H1 (cell line): ENCODE measurements around the gene WDR26. TPM values are rescaled to one million over a fixed set of nuclear protein-coding genes. Genes with fewer than 3 reads are reported as not detected.

Experiments used
- CTCF ChIA-PET: fragments of 300-600 bp; sonication (Branson Sonifier 250); formaldehyde crosslinking; loops from one replicate; lab custom pipeline; 2021; ENCODE audit not compliant: partially characterized antibody; lab: Charles Lee
- POLR2A ChIA-PET: fragments of 300-600 bp; sonication (Branson Sonifier 250); formaldehyde crosslinking; loops from one replicate; lab custom pipeline; 2021; ENCODE audit warnings: inconsistent platforms; ENCODE audit not compliant: partially characterized antibody; lab: Charles Lee
- DNase-seq, 2 experiments: peaks; one replicate each; pipeline versions ENCODE4 v3.0.0 to v3.0.0-alpha.2; 2010 to 2022; ENCODE audit warnings: low spot score in 2 of 2, low read depth in 1 of 2, mixed read lengths in 1 of 2
- FAIRE-seq: peaks from 2 replicates; lab custom pipeline; 2011; peaks lifted over from hg19 to GRCh38; lab: Jason Lieb, UNC
- H2AFZ ChIP-seq: 2 replicates; pipeline ENCODE4 v1.8.1; 2012; ENCODE audit warnings: low read length, inconsistent platforms
- H2AK5ac ChIP-seq: 2 replicates; pipeline ENCODE4 v1.6.1; 2013; ENCODE audit warnings: low read depth, low read length
- H2BK120ac ChIP-seq: replicated peaks from 2 replicates; pipeline ENCODE3; 2013; ENCODE audit warnings: low read depth, low read length, inconsistent platforms
- H2BK12ac ChIP-seq: 2 replicates; pipeline ENCODE4 v1.6.1; 2013; ENCODE audit warnings: low read depth, low read length
- H2BK15ac ChIP-seq: 2 replicates; pipeline ENCODE4 v1.6.1; 2013; ENCODE audit warnings: low read length
- H2BK20ac ChIP-seq: 2 replicates; pipeline ENCODE4 v1.6.1; 2013; ENCODE audit warnings: low read length
- H2BK5ac ChIP-seq: 2 replicates; pipeline ENCODE4 v1.6.1; 2013; ENCODE audit warnings: low read depth, low read length
- H3K14ac ChIP-seq: 2 replicates; pipeline ENCODE4 v1.6.1; 2013; ENCODE audit warnings: inconsistent platforms; ENCODE audit not compliant: insufficient read length
- H3K18ac ChIP-seq: 2 replicates; pipeline ENCODE4 v1.6.1; 2013; ENCODE audit warnings: low read length; ENCODE audit errors: extremely low read depth
- H3K23ac ChIP-seq: 2 replicates; pipeline ENCODE4 v1.6.1; 2013; ENCODE audit warnings: inconsistent platforms; ENCODE audit not compliant: insufficient read length
- H3K23me2 ChIP-seq: 2 replicates; pipeline ENCODE4 v1.6.1; 2013; ENCODE audit warnings: low read depth, low read length
- H3K27ac ChIP-seq: 2 replicates; pipeline ENCODE4 v1.6.1; 2011; ENCODE audit warnings: low read depth, low read length, inconsistent platforms
- H3K27me3 ChIP-seq, 4 experiments: replicated peaks in 1 of 4; 1 replicate in 1 of 4; 2 replicates in 3 of 4; pipeline versions ENCODE4 v1.6.1 to v1.8.1; 2011 to 2013; ENCODE audit warnings: low read length in 3 of 4, mild to moderate bottlenecking in 3 of 4, inconsistent platforms in 2 of 4, mixed read lengths in 2 of 4, moderate library complexity in 1 of 4; ENCODE audit not compliant: control insufficient read depth in 3 of 4, insufficient read depth in 3 of 4; ENCODE audit errors: extremely low read depth in 1 of 4
- H3K36me3 ChIP-seq, 4 experiments: 2 replicates each; pipeline versions ENCODE4 v1.6.1 to v1.8.1; 2011 to 2013; ENCODE audit warnings: mild to moderate bottlenecking in 4 of 4, low read length in 3 of 4, moderate library complexity in 2 of 4, control low read depth in 1 of 4, inconsistent platforms in 1 of 4; ENCODE audit not compliant: insufficient read depth in 4 of 4, control insufficient read depth in 2 of 4
- H3K4ac ChIP-seq: replicated peaks from 2 replicates; pipeline ENCODE3; 2013; ENCODE audit warnings: low read length, low read depth, mixed read lengths, inconsistent platforms; ENCODE audit not compliant: insufficient read length
- H3K4me1 ChIP-seq, 4 experiments: replicated peaks in 1 of 4; 1 replicate in 1 of 4; 2 replicates in 3 of 4; pipeline versions ENCODE4 v1.6.1 to v1.8.1; 2011 to 2013; ENCODE audit warnings: low read length in 3 of 4, inconsistent platforms in 2 of 4, mixed read lengths in 1 of 4; ENCODE audit not compliant: insufficient read depth in 4 of 4, control insufficient read depth in 3 of 4
- H3K4me2 ChIP-seq, 2 experiments: 2 replicates each; pipeline versions ENCODE4 v1.6.1 to v1.8.1; 2011 to 2013; ENCODE audit warnings: low read depth in 2 of 2, low read length in 2 of 2, control low read depth in 1 of 2, inconsistent platforms in 1 of 2, mild to moderate bottlenecking in 1 of 2; ENCODE audit not compliant: insufficient read depth in 1 of 2
- H3K4me3 ChIP-seq, 4 experiments: fragments of 200-600, 300-600 bp in 1 of 4; sonication (generic), shearing (Covaris generic), sonication (Bioruptor Twin) in 1 of 4; 2 replicates each; pipeline versions ENCODE4 v1.5.1 to v1.8.1; 2011 to 2016; ENCODE audit warnings: low read length in 4 of 4, low read depth in 3 of 4, control low read depth in 2 of 4, inconsistent platforms in 2 of 4, mild to moderate bottlenecking in 2 of 4, mixed read lengths in 1 of 4, moderate library complexity in 1 of 4; ENCODE audit not compliant: insufficient read depth in 2 of 4; ENCODE audit errors: extremely low read depth in 1 of 4
- H3K56ac ChIP-seq: replicated peaks from 2 replicates; pipeline ENCODE3; 2013; ENCODE audit warnings: low read depth, mild to moderate bottlenecking, mixed read lengths, low read length, inconsistent platforms; ENCODE audit not compliant: insufficient read length
- H3K79me1 ChIP-seq: 2 replicates; pipeline ENCODE4 v1.6.1; 2013; ENCODE audit warnings: low read depth, low read length, control low read depth
- H3K79me2 ChIP-seq, 2 experiments: 2 replicates each; pipeline versions ENCODE4 v1.6.1 to v1.8.1; 2012 to 2013; ENCODE audit warnings: low read length in 2 of 2, mild to moderate bottlenecking in 2 of 2, inconsistent platforms in 1 of 2; ENCODE audit not compliant: insufficient read depth in 2 of 2, control insufficient read depth in 1 of 2
- H3K9ac ChIP-seq, 4 experiments: replicated peaks in 1 of 4; 1 replicate in 1 of 4; 2 replicates in 3 of 4; pipeline versions ENCODE4 v1.6.1 to v1.8.1; 2011 to 2013; ENCODE audit warnings: low read depth in 3 of 4, low read length in 3 of 4, control low read depth in 2 of 4, mild to moderate bottlenecking in 2 of 4, moderate library complexity in 2 of 4, inconsistent platforms in 1 of 4; ENCODE audit errors: extremely low read depth in 1 of 4
- H3K9me3 ChIP-seq, 2 experiments: 2 replicates each; pipeline versions ENCODE4 v1.6.1 to v1.8.1; 2012 to 2013; ENCODE audit warnings: mild to moderate bottlenecking in 2 of 2, moderate library complexity in 2 of 2, control low read depth in 1 of 2, inconsistent platforms in 1 of 2, low read depth in 1 of 2, low read length in 1 of 2, mixed read lengths in 1 of 2; ENCODE audit not compliant: insufficient read depth in 2 of 2
- H4K20me1 ChIP-seq, 2 experiments: replicated peaks in 1 of 2; 2 replicates each; pipeline versions ENCODE3 to v1.8.1; 2011 to 2013; ENCODE audit warnings: inconsistent platforms in 2 of 2, low read length in 2 of 2, mild to moderate bottlenecking in 1 of 2; ENCODE audit not compliant: insufficient read depth in 2 of 2, control insufficient read depth in 1 of 2
- H4K5ac ChIP-seq: 2 replicates; pipeline ENCODE4 v1.6.1; 2013; ENCODE audit warnings: low read length, low read depth, mixed read lengths, inconsistent platforms; ENCODE audit not compliant: insufficient read length
- H4K8ac ChIP-seq: 2 replicates; pipeline ENCODE4 v1.8.0; 2013; ENCODE audit warnings: mild to moderate bottlenecking, moderate library complexity, low read length, inconsistent platforms; ENCODE audit not compliant: insufficient read depth; ENCODE audit errors: extremely low read depth
- H4K91ac ChIP-seq: replicated peaks from 2 replicates; pipeline ENCODE3; 2013; ENCODE audit warnings: low read length, mixed read lengths, inconsistent platforms; ENCODE audit not compliant: insufficient read length
- ATF2 ChIP-seq: IDR thresholded peaks from 2 replicates; pipeline ENCODE4 v1.6.1; 2012; ENCODE audit warnings: low read length, inconsistent platforms
- ATF3 ChIP-seq: IDR thresholded peaks from 2 replicates; pipeline ENCODE4 v1.6.1; 2011; ENCODE audit warnings: low read depth, mild to moderate bottlenecking, low read length; ENCODE audit not compliant: insufficient read depth
- EZH2 ChIP-seq: fragments of 200-600 bp; sonication (generic); IDR thresholded peaks from 2 replicates; pipeline ENCODE4 v1.7.1; 2012; ENCODE audit warnings: low read depth, mild to moderate bottlenecking, moderate library complexity, low read length, inconsistent platforms; ENCODE audit not compliant: severe bottlenecking
- HDAC6 ChIP-seq: IDR thresholded peaks from one replicate; pipeline ENCODE4 v1.7.1; 2012; ENCODE audit warnings: low read depth, mild to moderate bottlenecking, inconsistent platforms, low read length, moderate library complexity
- PHF8 ChIP-seq: fragments of 200-600 bp; sonication (generic); conservative IDR thresholded peaks from 2 replicates; pipeline ENCODE4 v1.7.1; 2012; ENCODE audit warnings: low read depth, mild to moderate bottlenecking, inconsistent platforms, low read length, moderate library complexity
- SAP30 ChIP-seq: fragments of 300-600 bp; sonication (generic); IDR thresholded peaks from 2 replicates; pipeline ENCODE4 v1.7.1; 2012; ENCODE audit warnings: low read length, moderate library complexity, mild to moderate bottlenecking, inconsistent platforms; ENCODE audit not compliant: insufficient read depth, insufficient replicate concordance
- SIRT6 ChIP-seq: IDR thresholded peaks from one replicate; pipeline ENCODE4 v1.7.1; 2012; ENCODE audit warnings: low read length, inconsistent platforms
- SUZ12 ChIP-seq: fragments of 200-600 bp; sonication (generic); IDR thresholded peaks from 2 replicates; pipeline ENCODE4 v1.6.1; 2012; ENCODE audit warnings: mild to moderate bottlenecking, inconsistent platforms, low read length, moderate library complexity, mixed read lengths
- TEAD4 ChIP-seq: IDR thresholded peaks from 2 replicates; pipeline ENCODE4 v1.6.1; 2012; ENCODE audit warnings: low read depth, low read length, inconsistent platforms, mixed read lengths
- WGBS, 2 experiments: shearing (Covaris generic) in 1 of 2; methylation state at CpG; one replicate each; pipeline versions ENCODE4 v1.1.6 to v1.1.7; 2013 to 2015; ENCODE audit warnings: low lambda C conversion rate in 2 of 2, mixed read lengths in 2 of 2, inconsistent platforms in 1 of 2, low coverage in 1 of 2, missing lambda C conversion rate in 1 of 2; ENCODE audit not compliant: insufficient replicate concordance in 2 of 2, insufficient coverage in 1 of 2, insufficient read length in 1 of 2; ENCODE audit errors: extremely low coverage in 1 of 2, missing lambda C conversion rate in 1 of 2; 5-methylcytosine and 5-hydroxymethylcytosine counted together
- polyA plus RNA-seq, 7 experiments: library from polyadenylated mRNA; depleted of rRNA in 3 of 7; stranded (reverse) in 5 of 7; unstranded in 2 of 7; fragments of >200 nt in 5 of 7; fragments of 200-250 nt in 2 of 7; gene quantifications; 1 replicate in 5 of 7; 2 replicates in 1 of 7; 4 replicates in 1 of 7; pipeline versions ENCODE4 v1.2.1 to v1.2.3, GENCODE V29; 2011 to 2013; ENCODE audit warnings: missing spikeins in 2 of 7, mixed read lengths in 2 of 7
- total RNA-seq: library from RNA; stranded (reverse); fragmentation: NEBNext Ultra II Directional; extraction: Animal tissue kit (Norgen Biotek cat#: 25700); gene quantifications from 2 replicates; pipeline ENCODE4 v1.2.1, GENCODE V29; 2021

WDR26 gene
- total and polyA plus RNA-seq, 2 of the 8 experiments (the other 6 are each of a cell fraction or from before 2014, with no cell fraction given) = 18.0 to 72.5 TPM

- TF ChIP-seq PHF8 (no peak), TEAD4 (no peak), SIRT6 (no peak), HDAC6 (no peak), SAP30 (no peak), ATF3 (no peak), SUZ12 (no peak), EZH2 (no peak), ATF2 (no peak)
- TF ChIP-seq, all 59 proteins: peak for 0
- WGBS, 2 experiments = 92% methylated on average over 1 of the region's 1 CpG; no CpG with 5 or more reads in 1 of the 2 experiments
- H2BK15ac ChIP-seq = no peak overlapping the region
- H3K4me3 ChIP-seq = no peak overlapping the region
- H3K23ac ChIP-seq = no peak overlapping the region
- no peak overlapping the region for H4K8ac ChIP-seq
- H2BK5ac ChIP-seq = no peak overlapping the region
- no peaks in the 10 kb centered on the region for H3K36me3 ChIP-seq
- CTCF ChIA-PET = interaction anchor here (1.0 to 4.1 kb wide), 3 partner anchors 9 to 171 kb away, joined by 3 to 28 read pairs (median 3); no protein-coding TSS in a partner anchor
- no peak overlapping the region for H3K56ac ChIP-seq
- no peak overlapping the region for H2BK120ac ChIP-seq
- H4K20me1 ChIP-seq = no peaks in the 10 kb centered on the region
- no peak overlapping the region for H2BK12ac ChIP-seq
- POLR2A ChIA-PET = interaction anchor here (1.3 kb wide), 1 partner anchor 13 kb away, joined by 3 read pairs; no protein-coding TSS in a partner anchor
- no peak overlapping the region for H2BK20ac ChIP-seq
- H4K91ac ChIP-seq = no peak overlapping the region
- no peaks in the 10 kb centered on the region for H3K79me2 ChIP-seq
- H3K23me2 ChIP-seq = no peaks in the 10 kb centered on the region
- H3K4me1 ChIP-seq = no peaks in the 10 kb centered on the region
- H3K79me1 ChIP-seq = no peaks in the 10 kb centered on the region
- DNase-seq (no peak), FAIRE-seq (no peak)
- no peak overlapping the region for H3K4me2 ChIP-seq
- H3K27me3 ChIP-seq = no peaks in the 10 kb centered on the region
- no peak overlapping the region for H2AK5ac ChIP-seq
- no peak overlapping the region for H2AFZ ChIP-seq
- no peak overlapping the region for H3K14ac ChIP-seq
- H3K9me3 ChIP-seq = no peaks in the 10 kb centered on the region; a peak in 1 of 4 replicates
- H3K18ac ChIP-seq = no peak overlapping the region
- no peak overlapping the region for H4K5ac ChIP-seq
- no peak overlapping the region for H3K4ac ChIP-seq
- H3K9ac ChIP-seq = no peak overlapping the region
- H3K27ac ChIP-seq = no peak overlapping the region
These were observed 38.2 kb upstream of the WDR26 start for GRCh38 chr1:224472806-224473205.
